NCI-H345 treated with DMSO at 0.1 percent for 48 hours (cell line): Measurements from ENCODE around the gene ACOX3.
"Not testable (repeated sequence)": the region's sequence is repeated elsewhere in the genome, so short reads cannot be mapped to it uniquely, and the experiment has no call there.

ENCODE experiments used
- DNase-seq: peaks from one replicate; lab custom pipeline; 2025; ENCODE audit not compliant: unreplicated experiment; lab: John Stamatoyannopoulos, UW

ACOX3 gene

GRCh38 chr4:8407756-8408155 lies 32.8 kb downstream of the ACOX3 start:
- no peak for DNase-seq

- no peak for DNase-seq
These were observed 33.2 kb downstream of the ACOX3 start for GRCh38 chr4:8407316-8407715.

DNA sequence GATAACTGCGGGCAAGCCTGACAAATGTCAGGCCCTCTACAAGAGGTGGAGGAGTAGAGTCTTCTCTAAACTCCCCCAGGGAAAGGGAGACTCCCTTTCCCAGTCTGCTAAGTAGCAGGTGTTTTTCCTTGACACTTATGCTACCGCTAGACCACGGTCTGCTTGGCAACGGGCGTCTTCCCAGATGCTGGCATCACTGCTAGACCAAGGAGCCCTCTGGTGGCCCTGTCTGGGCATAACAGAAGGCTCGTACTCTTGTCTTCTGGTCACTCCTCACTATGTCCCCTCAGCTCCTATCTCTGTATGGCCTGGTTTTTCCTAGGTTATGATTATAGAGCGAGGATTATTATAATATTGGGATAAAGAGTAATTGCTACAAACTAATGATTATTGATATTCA lies 33.6 kb downstream of the ACOX3 start:
- DNase-seq = not testable (repeated sequence)

GRCh38 chr4:8405516-8405875 lies 35.0 kb downstream of the ACOX3 start:
- DNase-seq = no peak

- DNase-seq = no peak
These were observed 35.6 kb downstream of the ACOX3 start for GRCh38 chr4:8404791-8405515.

- DNase-seq = no peak
These were observed 36.5 kb downstream of the ACOX3 start for GRCh38 chr4:8403976-8404375.

DNA sequence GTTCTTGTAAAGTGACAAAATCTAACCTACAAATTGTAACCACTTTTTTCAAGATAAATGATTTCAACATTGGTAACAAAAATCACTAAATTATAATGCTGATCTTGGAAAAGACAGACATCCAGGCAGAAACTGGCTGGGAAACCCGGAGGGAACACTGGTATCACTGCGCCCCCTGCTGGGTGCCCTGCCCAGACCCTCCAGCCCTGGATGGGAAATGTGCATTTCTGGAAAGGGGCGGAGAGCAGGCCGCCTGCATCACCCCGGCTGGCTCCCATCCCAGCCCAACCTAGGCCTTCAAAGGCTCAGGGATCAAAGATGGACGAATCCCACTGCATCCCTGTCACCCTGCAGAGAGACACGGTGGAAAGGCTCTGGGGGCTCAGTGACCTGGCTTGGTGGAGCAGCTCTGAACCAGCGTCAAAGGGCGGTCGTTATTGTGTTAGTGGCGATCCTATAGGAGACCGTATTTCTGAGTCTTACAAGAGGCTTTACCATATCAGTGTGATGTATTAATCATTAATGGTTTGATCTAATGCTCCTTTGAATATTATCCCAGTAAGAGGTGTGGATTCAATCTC lies 37.3 kb downstream of the ACOX3 start:
- DNase-seq = no peak

- DNase-seq = no peak
These were observed 37.9 kb downstream of the ACOX3 start for GRCh38 chr4:8402640-8403039.

- DNase-seq = no peak
These were observed 38.3 kb downstream of the ACOX3 start for GRCh38 chr4:8402181-8402597.

GRCh38 chr4:8401665-8402064 lies 38.9 kb downstream of the ACOX3 start:
- no peak for DNase-seq

- DNase-seq = no peak
These were observed 39.7 kb downstream of the ACOX3 start for GRCh38 chr4:8400632-8401325.

DNA sequence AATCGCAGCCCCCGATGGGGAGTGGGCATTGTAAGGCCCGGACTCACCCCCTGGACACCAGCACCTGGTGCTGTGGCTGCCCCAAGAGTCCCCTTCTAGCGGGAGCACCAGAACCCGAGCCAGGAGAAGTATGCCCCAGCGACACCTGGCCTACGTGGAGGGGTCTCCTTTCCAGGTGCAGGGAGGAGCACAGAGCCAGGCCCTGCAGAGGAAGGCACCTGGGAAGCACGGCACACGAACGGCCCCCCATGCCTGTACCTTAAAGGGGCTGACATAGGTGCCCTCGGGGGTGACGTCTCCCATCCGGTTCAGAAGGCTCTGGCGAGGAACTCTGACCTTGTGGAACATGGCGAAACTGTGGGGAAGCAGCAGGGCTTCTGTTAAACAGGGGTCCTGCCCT lies 41.2 kb downstream of the ACOX3 start:
- DNase-seq = no peak

DNA sequence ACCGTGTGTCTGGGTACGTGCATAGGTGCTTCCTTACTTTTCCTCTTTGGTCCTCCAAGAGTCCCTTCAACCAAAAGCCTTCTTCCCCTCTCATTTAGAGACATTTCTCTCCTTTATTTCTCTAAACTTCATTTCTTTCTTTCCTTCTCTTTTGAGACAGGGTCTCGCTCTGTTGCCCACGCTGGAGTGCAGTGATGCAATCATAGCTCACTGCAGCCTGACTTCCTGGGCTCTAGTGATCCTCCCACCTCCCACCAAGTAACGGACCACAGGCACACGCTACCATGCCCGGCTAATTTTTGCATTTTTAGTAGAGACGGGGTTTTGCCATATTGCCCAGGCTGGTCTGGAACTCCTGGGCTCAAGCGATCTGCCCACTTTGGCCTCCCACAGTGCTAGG lies 42.2 kb downstream of the ACOX3 start:
- no peak for DNase-seq

DNA sequence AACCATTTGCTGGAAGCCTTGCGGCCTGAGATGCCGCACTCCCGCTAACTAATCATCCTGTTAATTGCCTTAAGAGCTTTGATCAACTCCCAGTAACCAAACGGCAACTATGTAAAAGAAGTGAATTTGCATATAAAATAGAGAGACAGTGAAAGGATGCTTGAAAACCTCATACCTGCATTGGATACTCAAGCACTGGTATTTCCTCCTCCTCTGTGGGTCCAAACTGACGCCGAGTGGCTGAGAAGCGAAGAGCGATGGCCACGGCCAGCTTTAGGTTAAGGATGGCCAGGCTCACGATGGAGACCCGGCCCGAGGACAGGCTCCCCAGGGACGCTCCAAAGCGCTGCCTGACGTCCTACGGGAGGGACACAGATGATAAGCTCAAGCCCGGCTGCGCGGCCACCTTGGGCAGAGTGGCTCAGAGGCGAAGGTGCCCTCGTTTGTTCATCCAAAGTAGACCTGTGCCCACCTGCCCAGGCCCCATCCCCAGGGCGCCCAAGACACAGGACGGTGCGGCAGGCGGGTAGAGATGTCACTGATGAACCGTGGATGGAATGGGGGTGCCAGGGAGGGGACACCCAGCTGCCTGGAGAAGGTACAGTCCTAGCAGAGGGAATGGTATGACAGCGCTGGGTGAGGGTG lies 43.6 kb downstream of the ACOX3 start:
- DNase-seq = no peak

GRCh38 chr4:8395504-8396296 lies 44.8 kb downstream of the ACOX3 start:
- no peak for DNase-seq

DNA sequence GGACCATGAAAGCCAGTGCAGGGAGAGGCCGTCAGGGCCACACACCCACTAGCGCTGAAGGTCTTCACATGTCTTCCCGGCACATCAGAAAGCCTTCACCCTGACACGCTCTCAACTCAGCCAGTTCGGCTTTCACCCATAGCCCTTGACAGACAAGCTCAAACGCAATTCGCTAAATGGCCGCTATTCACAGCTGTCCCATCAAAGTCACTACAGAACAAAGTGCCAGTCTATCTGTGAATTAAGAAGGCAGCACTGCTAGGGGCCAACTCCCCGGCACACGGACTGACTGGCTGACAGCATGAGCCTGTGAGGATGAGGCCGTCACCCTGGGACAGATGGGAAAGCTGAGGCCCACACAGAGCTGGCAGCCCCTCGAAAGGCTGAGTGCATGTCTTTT lies 45.7 kb downstream of the ACOX3 start:
- DNase-seq = no peak

DNA sequence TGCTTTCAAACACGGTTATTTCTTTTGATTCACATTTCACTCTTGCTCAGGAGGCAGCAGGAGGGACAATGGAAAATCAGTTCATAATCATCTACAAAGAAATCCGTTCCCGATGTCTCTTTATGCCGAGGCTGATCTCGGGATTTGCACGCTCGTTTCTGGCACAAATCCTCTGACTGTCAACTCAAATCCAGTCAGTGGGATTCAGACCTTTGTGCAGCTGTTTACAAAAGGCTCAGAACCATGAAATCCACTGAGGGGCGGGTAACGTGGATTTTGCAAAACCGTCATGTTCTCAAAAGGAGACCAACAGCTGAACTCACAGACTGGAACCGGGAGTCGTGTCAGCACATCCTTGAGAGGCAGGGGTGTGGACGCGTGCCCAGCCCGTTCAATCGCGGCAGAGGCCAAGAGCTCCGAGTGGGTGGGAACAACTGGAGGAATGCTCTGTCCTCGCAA lies 46.4 kb downstream of the ACOX3 start:
- peak; percentile 28 for DNase-seq

DNA sequence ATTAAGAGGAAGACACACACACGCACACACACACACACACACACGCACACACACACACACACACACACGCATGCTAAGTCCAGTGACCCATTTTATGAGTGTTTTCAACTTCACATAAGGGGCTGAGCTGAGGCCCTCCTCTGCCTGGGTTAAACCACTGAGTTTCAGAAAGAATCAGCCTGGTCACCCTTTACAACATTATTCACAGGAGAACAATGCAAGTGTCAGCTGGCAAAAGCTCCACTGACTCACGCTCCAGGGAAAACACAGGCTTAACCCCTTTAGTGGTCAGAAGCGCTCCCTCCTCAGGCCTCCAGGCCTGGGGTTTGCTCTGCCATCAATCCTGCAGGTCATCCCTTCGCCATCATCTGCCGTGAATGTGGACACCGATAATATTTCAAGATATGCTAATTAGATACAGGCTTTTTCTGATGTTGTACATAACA lies 46.9 kb downstream of the ACOX3 start:
- no peak for DNase-seq

DNA sequence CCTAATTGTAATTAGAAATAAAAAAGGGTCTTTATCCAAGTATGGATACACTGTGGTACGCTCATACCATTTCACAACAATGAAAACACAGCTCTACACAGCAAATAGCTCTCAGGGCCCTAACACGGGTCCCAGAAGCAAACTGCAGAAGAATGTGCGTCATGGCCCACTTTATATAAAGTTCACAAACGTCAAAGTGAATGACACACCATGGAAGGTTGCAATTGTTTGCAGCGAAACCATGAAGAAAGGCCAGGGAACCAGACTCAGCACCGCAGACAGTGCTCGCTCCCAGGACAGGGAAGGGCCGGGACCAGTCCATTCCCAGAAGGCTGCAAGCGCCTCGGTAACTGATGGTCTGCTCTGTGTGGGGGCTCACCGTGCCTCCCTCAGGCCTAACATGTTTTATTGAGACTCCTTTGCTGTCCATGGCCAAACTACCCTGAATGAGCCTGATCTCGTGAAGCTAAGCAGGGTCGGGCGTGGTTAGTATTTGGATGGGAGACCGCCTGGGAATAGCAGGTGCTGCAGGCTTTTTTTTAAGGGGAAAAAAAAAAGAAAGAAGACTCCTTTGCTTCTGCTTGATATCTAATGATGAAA lies 47.8 kb downstream of the ACOX3 start:
- DNase-seq = no peak

DNA sequence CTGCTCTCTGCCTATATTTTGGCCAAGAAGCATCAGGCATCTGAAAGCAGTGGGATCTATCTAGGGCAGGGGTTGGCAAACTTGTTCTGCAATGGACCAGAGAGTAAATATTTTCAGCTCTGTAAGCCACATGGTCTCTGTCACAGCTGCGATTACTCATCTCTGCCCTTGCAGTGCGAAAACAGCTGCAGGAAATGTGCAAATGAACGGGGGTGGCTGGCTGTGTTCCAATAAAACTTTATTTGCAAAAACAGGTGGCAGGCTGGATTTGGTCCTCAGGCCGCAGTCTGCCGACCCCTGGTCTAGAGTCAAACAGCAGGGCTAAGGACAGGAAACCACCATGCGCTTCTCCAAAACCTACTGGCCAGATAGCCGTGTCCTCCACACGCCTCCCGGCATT lies 48.6 kb downstream of the ACOX3 start:
- no peak for DNase-seq

DNA sequence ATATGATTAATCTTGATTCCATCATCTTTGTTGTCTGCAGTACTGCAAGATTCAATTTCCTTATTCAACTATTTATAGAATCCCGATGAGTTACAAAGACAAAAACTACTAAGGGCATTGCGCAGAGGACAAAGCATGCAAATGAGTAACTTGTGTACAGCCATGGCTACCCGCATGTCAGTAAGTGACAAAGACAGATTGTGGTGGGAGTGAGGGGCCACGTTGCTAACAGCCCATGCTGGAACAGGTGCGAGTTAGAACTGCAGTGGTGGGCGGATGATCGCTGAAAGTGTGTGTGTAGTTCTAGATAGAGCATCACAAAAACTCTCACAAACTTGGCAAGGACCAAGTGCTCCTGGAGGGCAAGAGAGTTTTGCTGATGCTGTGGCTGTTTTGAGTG lies 49.5 kb downstream of the ACOX3 start:
- no peak for DNase-seq
